ENCODE measurements around the gene SH3BGR.
"Not testable (repeated sequence)": the region's sequence is repeated elsewhere in the genome, so short reads cannot be mapped to it uniquely, and the experiment has no call there.

Gene SH3BGR

DNA sequence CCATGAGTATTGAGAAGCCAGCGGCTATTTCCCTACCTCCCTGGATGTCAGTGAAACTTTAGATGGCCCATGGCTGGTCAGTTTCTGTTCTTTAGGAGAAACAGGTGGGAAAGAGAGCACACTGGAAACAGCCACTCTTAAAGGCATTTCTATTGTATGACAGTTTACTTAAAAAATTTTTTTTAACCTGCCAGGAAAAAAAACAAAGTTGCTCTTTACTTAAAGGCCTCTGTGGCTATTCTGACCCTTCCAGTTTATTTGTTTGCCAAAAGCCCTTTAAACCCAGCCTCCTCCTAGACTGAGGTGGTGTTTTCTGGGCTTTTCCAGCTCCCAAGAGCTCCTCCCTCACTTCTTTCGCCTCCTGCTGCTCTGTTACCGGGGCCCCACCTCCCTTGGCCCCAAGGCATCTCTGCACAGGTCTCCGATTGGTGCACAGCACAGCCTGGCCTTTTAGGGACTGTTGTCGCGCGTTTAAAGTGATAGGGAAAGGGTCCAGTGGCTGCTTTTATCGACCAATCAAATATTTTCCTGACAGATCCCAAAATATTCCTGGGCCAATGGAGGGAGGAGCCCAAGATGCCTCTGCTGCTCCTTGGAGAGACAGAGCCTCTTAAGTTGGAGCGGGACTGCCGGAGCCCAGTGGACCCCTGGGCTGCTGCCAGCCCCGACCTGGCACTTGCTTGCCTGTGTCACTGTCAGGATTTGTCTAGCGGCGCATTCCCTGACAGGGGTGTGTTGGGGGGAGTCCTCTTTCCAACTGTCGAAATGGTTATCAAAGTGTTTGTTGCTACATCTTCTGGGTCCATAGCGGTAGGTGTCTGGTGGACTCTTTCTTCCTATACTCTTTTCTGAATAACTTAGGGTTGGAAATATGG is at the start of gene SH3BGR:
TSS of gene SH3BGR (plus strand) at position 639 of the 875 bp plus-strand sequence. CDS start at position 766, 127 bp downstream.
- DNase-seq = peak in 41 of 56 donors; percentile 9 to 81 (median 55)

DNA sequence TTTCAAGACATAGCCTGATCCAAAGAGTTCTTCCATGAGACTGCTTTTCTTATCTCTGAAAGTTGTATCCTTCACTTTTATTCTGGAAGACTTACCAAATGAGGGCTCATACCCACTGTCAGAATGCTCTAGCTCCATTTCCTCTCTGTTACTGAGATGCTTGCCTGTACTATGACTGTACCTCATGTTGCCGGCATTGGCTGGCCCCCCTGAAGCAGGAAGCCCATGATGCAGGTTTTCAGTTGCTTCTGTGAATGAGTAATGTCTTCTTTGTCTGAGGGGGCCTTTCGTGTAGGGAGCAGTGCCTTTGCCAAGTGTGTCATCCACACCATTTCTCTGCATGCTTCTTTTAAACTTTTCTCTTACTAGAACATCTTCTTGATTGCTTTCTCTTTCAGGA is 45.7 kb upstream of the SH3BGR start:
- no peak for DNase-seq

- not testable (repeated sequence) for DNase-seq
These were observed 32.6 kb upstream of the SH3BGR start for GRCh38 chr21:39419204-39419603.

- no peak for DNase-seq
These were observed 29.1 kb upstream of the SH3BGR start for GRCh38 chr21:39422527-39423241.

GRCh38 chr21:39429445-39429844 is 22.3 kb upstream of the SH3BGR start:
- no peak for DNase-seq

DNA sequence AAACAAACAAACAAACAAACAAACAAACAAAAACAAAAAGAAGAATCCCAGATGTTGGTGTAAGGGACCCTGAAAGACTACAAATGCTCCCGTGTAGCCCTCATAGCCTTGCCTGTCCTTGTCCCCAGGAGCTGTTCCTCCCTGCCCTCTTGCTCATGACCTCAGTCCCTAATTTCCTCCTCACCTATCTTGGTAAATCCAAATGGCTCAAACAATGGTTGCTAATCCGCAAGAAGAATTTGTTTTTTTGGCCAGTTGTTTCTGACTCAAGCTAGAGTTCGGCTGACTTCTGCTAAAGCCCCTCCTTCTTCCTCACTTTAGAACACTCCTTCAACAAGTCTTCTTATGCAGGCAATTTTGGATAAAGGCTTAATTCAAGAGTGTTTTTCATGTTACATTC is 21.8 kb upstream of the SH3BGR start:
- no peak for DNase-seq

- no peak for DNase-seq
These were observed 21.3 kb upstream of the SH3BGR start for GRCh38 chr21:39430457-39430856.

DNA sequence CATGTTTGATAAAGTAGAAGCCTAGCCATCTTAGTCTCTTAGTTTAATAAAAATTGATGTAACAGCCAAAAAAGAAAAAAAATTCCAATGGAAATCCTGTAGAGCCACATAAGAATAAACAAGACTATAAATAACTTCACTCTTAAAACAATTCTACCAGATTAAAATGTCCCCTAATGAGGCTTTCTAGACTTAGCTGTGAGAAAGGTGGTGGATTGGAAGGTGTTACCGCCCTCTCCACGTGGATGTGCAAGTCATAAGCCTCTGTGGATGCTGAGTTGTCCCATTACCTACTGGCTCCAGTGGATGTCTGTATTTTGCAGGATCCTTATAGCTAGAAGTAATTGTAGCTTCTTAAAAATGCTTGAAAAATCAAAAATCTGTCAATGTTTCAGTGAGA is 20.8 kb upstream of the SH3BGR start:
- no peak for DNase-seq

- no peak for DNase-seq
These were observed 16.8 kb upstream of the SH3BGR start for GRCh38 chr21:39434950-39435349.

- no peak for DNase-seq
These were observed 12.5 kb upstream of the SH3BGR start for GRCh38 chr21:39439232-39439631.

DNA sequence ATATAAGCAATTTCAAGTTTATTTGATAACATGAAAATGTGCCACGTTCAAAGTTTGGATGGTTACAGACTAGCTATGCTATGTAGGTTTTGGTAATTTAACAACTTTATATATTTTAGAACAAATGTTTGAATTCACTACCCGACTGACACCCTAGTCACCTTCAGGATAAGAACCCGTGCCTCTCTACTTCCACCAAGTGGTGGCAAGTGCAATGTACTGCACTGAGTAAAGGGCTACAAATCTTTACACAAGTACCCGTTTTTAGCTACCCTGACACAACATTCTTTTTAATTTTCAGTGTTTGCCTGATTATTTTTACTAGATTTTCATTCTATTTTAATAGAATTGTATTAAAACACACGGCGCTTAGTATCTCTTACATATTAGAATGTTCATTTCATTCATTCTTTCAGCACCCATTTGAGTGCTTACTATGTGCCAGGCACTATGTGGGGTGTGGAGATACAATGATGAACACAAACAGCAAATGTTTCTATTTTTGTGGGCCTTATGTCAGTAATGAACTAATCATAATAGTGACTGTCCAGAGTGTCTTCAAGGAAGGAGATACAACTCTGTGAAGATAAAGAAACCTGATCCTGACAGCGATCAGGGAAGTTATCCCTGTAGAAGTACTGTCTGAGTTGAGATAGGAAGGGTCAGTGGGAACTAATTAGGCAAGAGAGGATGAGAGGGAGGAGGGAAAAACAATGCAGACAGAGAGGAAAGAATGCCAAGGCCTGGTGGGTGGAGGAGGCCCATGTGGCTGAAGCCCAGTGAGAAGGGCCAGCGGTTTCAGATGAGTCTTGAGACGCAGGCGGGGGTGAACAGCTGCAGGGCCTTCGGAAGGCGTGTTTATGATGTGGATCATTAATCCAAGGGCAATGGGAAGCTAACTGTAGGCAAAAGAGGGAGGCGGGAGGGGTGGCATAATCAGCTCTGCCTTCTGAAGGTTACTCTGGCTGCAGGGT is 10.0 kb upstream of the SH3BGR start:
- peak in 8 of 56 donors; percentile 3 to 41 (median 20) for DNase-seq

GRCh38 chr21:39444421-39445180 is 7.2 kb upstream of the SH3BGR start:
- peak in 19 of 56 donors; percentile 9 to 52 (median 30) for DNase-seq

- DNase-seq = peak; percentile 36 to 90 (median 80)
These were observed 6.2 kb upstream of the SH3BGR start, which contains the start of gene LCA5L for GRCh38 chr21:39445321-39446269. TSS of gene LCA5L (minus strand) at chr21:39445778. CDS start at chr21:39428493, 17,285 bp downstream.

DNA sequence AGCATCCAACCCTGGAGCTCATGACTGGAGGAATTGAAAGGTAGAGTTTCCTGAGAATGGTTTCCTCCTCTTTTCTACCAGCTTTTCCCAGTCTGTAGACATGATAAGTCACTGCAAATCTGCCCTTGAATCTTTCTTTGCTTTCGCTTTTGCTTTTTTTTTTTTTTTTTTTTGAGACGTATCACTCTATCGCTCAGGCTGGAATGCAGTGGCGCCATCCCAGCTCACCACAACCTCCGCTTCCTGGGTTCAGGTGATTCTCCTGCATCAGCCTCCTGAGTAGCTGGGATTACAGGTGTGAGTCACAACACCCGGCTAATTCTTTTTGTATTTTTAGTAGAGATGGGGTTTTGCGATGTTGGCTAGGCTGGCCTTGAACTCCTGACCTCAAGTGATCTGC is 4.5 kb upstream of the SH3BGR start:
- DNase-seq = no peak

- peak in 24 of 56 donors; percentile 10 to 68 (median 40) for DNase-seq
These were observed 618 bp downstream of the SH3BGR start for GRCh38 chr21:39452207-39452969.

DNA sequence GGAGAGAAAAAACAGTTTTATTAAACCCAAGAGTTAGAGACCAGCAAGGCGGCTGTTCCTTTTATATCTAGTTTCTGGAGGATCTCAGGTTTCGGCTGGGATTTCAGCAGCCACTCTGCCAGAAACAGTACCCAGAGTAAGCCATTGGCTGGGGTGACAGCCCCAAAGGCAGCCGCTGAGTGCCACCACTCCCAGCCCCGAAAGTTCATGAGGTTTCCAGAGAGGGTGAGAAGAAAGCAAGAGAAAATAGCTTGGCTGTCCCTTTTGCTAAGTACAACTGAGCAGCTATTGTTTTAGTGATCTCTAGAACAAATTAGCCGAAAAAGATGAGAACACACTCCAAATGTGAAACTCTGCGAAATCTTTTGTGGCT is 1.2 kb downstream of the SH3BGR start:
- DNase-seq = peak in 35 of 56 donors; percentile 3 to 68 (median 34)

- DNase-seq = no peak
These were observed 1.9 kb downstream of the SH3BGR start for GRCh38 chr21:39453571-39454179.
